Small intestine (tissue), 7 donors: ENCODE data around the gene ZNF341. TPM values are rescaled to one million over a fixed set of nuclear protein-coding genes. Genes with fewer than 3 reads are reported as not detected.

Source experiments
- DNase-seq, 2 donors: peaks; one replicate each; pipeline versions ENCODE4 v3.0.0 to v3.0.0-alpha.2; 2013
- FAIRE-seq: peaks from 2 replicates; lab custom pipeline; 2012; peaks lifted over from hg19 to GRCh38; lab: Jason Lieb, UNC
- H3K27ac ChIP-seq, 3 donors: one replicate each; pipeline ENCODE4 v1.5.1; 2013; ENCODE audit warnings: low read length in 2 of 3, mild to moderate bottlenecking in 2 of 3, control low read depth in 1 of 3, inconsistent platforms in 1 of 3, low read depth in 1 of 3, moderate library complexity in 1 of 3
- H3K27me3 ChIP-seq, 3 donors: one replicate each; pipeline ENCODE4 v1.6.1; 2013; ENCODE audit warnings: low read length in 3 of 3, inconsistent platforms in 1 of 3; ENCODE audit not compliant: control insufficient read depth in 3 of 3, insufficient read depth in 3 of 3
- H3K36me3 ChIP-seq, 3 donors: one replicate each; pipeline ENCODE4 v1.6.1; 2013; ENCODE audit warnings: low read length in 3 of 3, inconsistent platforms in 1 of 3, low read depth in 1 of 3, mild to moderate bottlenecking in 1 of 3, moderate library complexity in 1 of 3; ENCODE audit not compliant: control insufficient read depth in 3 of 3, insufficient read depth in 2 of 3
- H3K4me1 ChIP-seq, 3 donors: one replicate each; pipeline ENCODE4 v1.6.1; 2013; ENCODE audit warnings: low read length in 2 of 3, inconsistent platforms in 1 of 3, low read depth in 1 of 3, mild to moderate bottlenecking in 1 of 3, moderate library complexity in 1 of 3; ENCODE audit not compliant: control insufficient read depth in 3 of 3, insufficient read depth in 2 of 3
- H3K4me3 ChIP-seq, 3 donors: one replicate each; pipeline ENCODE4 v1.5.1; 2013; ENCODE audit warnings: low read length in 3 of 3, control low read depth in 1 of 3, inconsistent platforms in 1 of 3, low read depth in 1 of 3, mild to moderate bottlenecking in 1 of 3, moderate library complexity in 1 of 3
- H3K9me3 ChIP-seq, 2 donors: one replicate each; pipeline ENCODE4 v1.6.1; 2013; ENCODE audit warnings: low read depth in 1 of 2, low read length in 1 of 2; ENCODE audit not compliant: control insufficient read depth in 2 of 2, insufficient read depth in 1 of 2
- WGBS, 3 donors: extraction: QIAGEN DNeasy Blood & Tissue Kit; methylation state at CpG; one replicate each; pipeline ENCODE4 v1.1.7; 2013; 5-methylcytosine and 5-hydroxymethylcytosine counted together
- polyA plus RNA-seq, 4 donors: library from polyadenylated mRNA; stranded (reverse) in 3 of 4; unstranded in 1 of 4; fragments of 200-250 nt in 3 of 4; fragments of 120-200 nt in 1 of 4; gene quantifications; one replicate each; pipeline versions ENCODE4 v1.2.1 to v1.2.3, GENCODE V29; 2013
- donor health status: healthy with polysubstance abuse.
- donor health status: control.
- donor health status: control.
- donor health status: Bipolar disorder and iron deficiency.
- donor health status: healthy.

ZNF341 gene
- polyA plus RNA-seq, 4 donors = 2.7 to 4.4 (median 3.4) TPM

DNA sequence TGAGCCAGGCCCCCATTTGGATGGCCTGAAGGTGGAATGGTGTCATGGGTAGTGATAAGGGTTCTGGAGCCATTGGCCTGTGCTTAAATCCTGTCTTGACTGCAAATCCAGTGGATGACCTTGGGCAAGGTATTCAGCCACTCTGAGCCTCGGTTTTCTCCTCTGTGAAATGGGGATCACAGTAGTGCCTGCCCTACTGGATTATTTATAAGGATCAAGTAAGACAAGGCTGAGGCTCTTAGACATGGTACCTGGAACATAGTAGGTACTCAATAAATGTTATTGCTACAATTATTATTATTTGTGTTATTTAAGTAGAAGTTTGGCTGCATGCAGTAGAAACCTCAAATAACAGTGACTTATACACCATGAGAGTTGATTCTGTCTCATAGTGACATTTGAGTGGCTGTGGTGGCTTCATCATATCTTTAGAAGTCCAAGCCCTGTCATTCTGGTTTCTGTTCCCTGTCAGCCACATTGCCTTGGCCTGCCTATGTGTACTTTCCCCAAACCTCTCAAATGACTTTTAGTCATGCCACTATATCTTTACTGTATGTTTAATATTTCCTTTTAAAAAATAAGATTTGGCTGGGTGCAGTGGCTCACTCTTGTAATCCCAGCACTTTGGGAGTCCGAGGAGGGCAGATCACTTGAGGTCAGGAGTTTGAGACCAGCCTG, 41.8 kb downstream of the ZNF341 start:
- Histone ChIP-seq H3K4me3 (no peak overlapping the region), H3K4me1 (no peaks in the 10 kb centered on the region), H3K9me3 (no peaks in the 10 kb centered on the region), H3K27me3 (no peaks in the 10 kb centered on the region), H3K36me3 (peaks cover 0 to 6% (median under 1%) of the 10 kb centered on the region in 3 donors), H3K27ac (peak overlapping the region in 1 of 3 donors; percentile 48)
- FAIRE-seq (no peak), DNase-seq (no peak)
- 73 to 80% (median 79%) methylated on average over 2 of the region's 2 CpGs for WGBS, 3 donors

DNA sequence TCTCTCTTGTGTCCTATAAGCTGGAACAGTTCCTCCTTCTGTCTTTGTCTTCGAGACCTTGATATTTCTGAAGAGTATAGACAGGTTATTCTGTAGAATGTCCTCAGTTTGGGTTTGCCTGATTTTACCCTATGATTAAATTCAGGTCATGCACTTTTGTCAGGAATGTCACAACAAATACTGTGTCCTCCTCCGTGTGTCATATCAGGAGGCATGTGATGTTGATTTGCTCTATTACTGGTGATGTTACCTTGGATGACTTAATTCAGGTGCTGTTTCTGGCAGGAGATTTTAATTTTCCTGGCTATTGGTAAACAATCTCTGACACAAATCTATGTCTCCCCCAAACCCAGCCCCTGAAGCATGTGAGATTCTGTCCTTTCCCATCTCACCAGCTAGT, 46.0 kb downstream of the ZNF341 start:
- no peak for FAIRE-seq
- H3K4me1 ChIP-seq = no peaks in the 10 kb centered on the region
- peaks cover 0 to 15% (median 0%) of the 10 kb centered on the region in 3 donors for H3K36me3 ChIP-seq
- no peak for DNase-seq
- no peak overlapping the region for H3K27ac ChIP-seq
- no peak overlapping the region for H3K4me3 ChIP-seq
- WGBS, 3 donors = 75 to 84% (median 79%) methylated on average over 2 of the region's 2 CpGs
- H3K27me3 ChIP-seq = no peaks in the 10 kb centered on the region
- no peaks in the 10 kb centered on the region for H3K9me3 ChIP-seq

DNA sequence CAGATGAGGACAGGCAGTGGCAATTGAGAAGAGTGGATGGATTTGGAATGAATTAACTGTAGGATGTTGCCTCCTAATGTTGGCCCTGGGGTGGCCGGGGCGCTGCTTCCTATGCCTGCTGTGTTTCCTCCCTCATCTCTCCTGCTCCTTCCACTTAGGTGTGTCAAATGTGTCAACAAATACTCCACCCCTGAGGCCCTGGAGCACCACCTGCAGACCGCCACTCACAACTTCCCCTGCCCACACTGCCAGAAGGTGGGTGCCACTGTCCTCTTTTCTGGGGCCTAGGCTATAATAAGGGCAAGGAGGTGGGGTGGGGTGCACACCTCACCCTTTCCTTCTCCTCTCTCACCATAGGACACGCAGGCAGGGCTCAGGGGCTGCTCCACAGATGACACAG, 49.3 kb downstream of the ZNF341 start:
- FAIRE-seq = no peak
- WGBS, 3 donors = 88 to 89% (median 89%) methylated on average over 4 of the region's 4 CpGs
- DNase-seq = no peak
- Histone ChIP-seq H3K36me3 (peaks cover 0 to 13% (median 0%) of the 10 kb centered on the region in 3 donors), H3K27ac (no peak overlapping the region), H3K9me3 (no peaks in the 10 kb centered on the region), H3K4me1 (no peaks in the 10 kb centered on the region), H3K4me3 (no peak overlapping the region), H3K27me3 (no peaks in the 10 kb centered on the region)

DNA sequence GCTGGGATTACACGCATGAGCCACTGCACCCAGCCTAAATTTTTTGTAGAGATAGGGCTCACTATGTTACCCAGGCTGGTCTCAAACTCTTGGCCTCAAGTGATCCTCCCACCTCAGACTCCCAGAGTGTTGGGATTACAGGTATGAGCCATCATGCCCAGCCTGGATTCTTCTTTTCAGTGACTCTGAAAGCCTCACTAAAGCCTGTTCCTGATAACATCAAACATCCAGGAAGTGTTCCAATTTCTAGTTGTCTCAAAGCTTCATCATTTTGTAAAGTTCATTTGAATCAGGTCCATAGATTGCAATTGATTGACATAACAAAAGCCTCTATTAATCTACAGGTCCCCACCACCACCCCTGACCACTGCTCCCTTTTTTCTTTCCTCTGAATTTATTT, 50.1 kb downstream of the ZNF341 start:
- H3K36me3 ChIP-seq = peaks cover 0 to 13% (median 0%) of the 10 kb centered on the region in 3 donors
- H3K4me3 ChIP-seq = no peak overlapping the region
- H3K27me3 ChIP-seq = no peaks in the 10 kb centered on the region
- no peak for FAIRE-seq
- no peaks in the 10 kb centered on the region for H3K9me3 ChIP-seq
- H3K4me1 ChIP-seq = no peaks in the 10 kb centered on the region
- H3K27ac ChIP-seq = no peak overlapping the region
- 90 to 100% (median 100%) methylated on average over 1 of the region's 1 CpG for WGBS, 3 donors
- DNase-seq = no peak

DNA sequence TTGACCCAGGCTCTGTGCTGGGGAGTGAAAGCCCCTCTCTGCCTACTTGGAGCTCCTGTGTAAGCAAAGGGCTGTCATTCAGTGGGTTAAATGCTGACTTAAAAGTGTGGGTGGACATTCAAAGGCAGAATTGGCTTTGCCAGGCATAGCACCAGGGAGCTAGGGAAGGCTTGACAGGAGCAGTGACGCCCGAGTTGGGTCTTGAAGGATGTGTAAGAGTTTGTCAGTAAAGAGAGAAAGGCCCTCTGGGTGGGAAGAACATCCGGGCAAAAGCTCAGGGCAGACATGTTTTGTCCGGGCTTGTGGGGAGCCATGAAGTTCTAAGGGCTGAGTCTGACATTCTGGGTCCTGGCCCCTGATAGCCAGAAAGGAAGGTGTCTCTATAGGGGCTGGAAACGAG, 51.5 kb downstream of the ZNF341 start:
- Histone ChIP-seq H3K27ac (no peak overlapping the region), H3K27me3 (no peaks in the 10 kb centered on the region), H3K4me3 (no peak overlapping the region), H3K9me3 (no peaks in the 10 kb centered on the region), H3K4me1 (peaks cover 0 to 5% (median 0%) of the 10 kb centered on the region in 3 donors), H3K36me3 (peaks cover 0 to 11% (median 0%) of the 10 kb centered on the region in 3 donors)
- FAIRE-seq (no peak), DNase-seq (no peak)
- WGBS, 3 donors = 79 to 84% (median 82%) methylated on average over 5 of the region's 5 CpGs

DNA sequence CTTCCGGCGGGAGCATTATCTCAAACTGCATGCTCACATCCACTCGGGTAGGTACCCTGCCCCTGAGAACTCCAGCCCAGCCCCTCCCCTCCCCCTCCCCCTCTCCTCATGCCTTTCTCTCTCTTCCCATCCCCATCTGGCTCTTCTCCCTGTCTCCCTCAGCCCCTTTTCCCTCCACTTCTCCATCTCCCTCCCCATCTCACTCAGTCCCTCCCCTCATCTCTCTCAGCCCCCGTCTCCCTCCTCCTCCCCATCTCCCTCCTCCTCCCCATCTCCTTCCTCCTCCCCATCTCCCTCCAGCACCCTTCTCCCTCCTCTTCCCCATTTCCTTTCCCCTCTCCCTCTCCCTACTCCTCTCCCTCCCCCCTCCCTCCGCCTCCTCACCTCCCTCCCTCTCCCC, 52.0 kb downstream of the ZNF341 start:
- Histone ChIP-seq H3K27ac (no peak overlapping the region), H3K4me1 (peaks cover 0 to 5% (median 0%) of the 10 kb centered on the region in 3 donors), H3K9me3 (no peaks in the 10 kb centered on the region), H3K4me3 (no peak overlapping the region), H3K36me3 (peaks cover 0 to 11% (median 0%) of the 10 kb centered on the region in 3 donors), H3K27me3 (no peaks in the 10 kb centered on the region)
- WGBS, 3 donors = 73 to 79% (median 75%) methylated on average over 5 of the region's 5 CpGs
- DNase-seq (no peak), FAIRE-seq (no peak)

DNA sequence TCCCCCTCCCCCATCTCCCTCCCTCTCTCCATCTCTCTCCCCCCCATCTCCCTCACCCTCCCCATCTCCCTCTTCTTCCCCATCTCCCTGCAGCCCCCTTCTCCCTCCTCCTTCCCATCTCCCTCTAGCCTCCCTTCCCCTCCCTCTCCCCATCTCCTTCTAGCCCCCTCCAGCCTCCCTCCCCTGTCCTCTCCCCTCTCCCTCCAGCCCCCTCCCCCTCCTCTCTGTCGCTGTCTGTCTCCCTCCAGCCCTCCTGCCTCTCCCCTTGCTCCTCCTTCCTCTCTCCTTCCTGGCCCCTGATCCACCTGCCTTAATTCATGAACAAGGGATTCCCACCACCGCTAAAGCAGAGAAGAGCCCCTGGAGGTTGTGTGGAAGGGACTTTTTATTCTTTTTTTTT, 52.4 kb downstream of the ZNF341 start:
- no peaks in the 10 kb centered on the region for H3K27me3 ChIP-seq
- no peaks in the 10 kb centered on the region for H3K9me3 ChIP-seq
- WGBS, 3 donors = 89 to 100% (median 93%) methylated on average over 2 of the region's 2 CpGs
- H3K4me3 ChIP-seq = no peak overlapping the region
- H3K27ac ChIP-seq = no peak overlapping the region
- peaks cover 0 to 5% (median 2%) of the 10 kb centered on the region in 3 donors for H3K4me1 ChIP-seq
- no peak for DNase-seq
- peaks cover 0 to 13% (median 0%) of the 10 kb centered on the region in 3 donors for H3K36me3 ChIP-seq
- FAIRE-seq = no peak

DNA sequence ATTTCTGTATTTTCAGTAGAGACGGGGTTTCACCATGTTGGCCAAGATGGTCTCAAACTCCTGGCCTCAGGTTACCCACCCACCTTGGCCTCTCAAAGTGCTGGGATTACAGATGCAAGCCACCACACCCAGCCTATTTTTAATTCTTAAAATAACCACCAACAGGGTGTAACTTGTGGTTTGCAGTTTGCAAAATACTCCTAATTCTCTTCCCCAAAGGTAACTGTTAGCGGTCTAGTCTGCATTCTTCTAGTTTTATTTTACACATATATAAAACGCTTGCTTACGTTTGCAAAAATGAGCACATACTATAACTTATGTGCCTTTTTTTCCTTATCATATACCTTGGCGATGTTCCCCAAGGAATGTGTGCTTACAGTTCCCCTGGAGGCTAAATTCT, 53.7 kb downstream of the ZNF341 start:
- Histone ChIP-seq H3K4me3 (no peak overlapping the region), H3K36me3 (peaks cover 0 to 15% (median 0%) of the 10 kb centered on the region in 3 donors), H3K4me1 (peaks cover 0 to 15% (median 5%) of the 10 kb centered on the region in 3 donors), H3K27ac (no peak overlapping the region), H3K27me3 (no peaks in the 10 kb centered on the region), H3K9me3 (no peaks in the 10 kb centered on the region)
- 73 to 90% (median 89%) methylated on average over 5 of the region's 5 CpGs for WGBS, 3 donors
- DNase-seq (no peak), FAIRE-seq (no peak)
